NCI-H82 (cell line): ENCODE results near the gene SEZ6.

Source experiments
- DNase-seq: peaks from one replicate; lab custom pipeline; 2025; lab: John Stamatoyannopoulos, UW

SEZ6 gene

GRCh38 chr17:29005936-29006511 is at the start of gene SEZ6:
TSS of gene SEZ6 (minus strand) at chr17:29006033. CDS start at chr17:29005869, 164 bp downstream.
- peak; percentile 92 for DNase-seq

GRCh38 chr17:29054835-29055234 is 49.0 kb upstream of the SEZ6 start:
- DNase-seq: no peak

- DNase-seq: no peak
Measured at GRCh38 chr17:29051731-29052130, 45.9 kb upstream of the SEZ6 start.

DNA sequence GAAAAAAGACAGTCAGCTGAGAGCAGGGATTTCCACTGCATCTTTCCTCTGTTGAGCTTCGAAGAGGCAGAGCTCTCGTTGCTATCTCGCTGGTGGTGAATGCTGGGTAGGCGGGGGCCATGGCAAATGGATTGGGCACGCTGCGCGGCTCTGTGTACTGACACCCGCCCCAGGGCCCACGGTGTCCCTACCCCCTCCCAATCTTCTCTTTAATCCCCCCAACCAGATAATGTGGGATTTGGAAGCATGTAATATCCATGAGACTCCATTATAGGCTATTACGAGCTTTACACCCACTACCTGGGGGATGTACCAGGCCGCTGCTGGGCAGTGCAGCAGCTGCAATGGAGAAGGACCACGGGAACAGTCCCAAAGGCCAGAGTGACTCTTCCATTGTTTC is 45.4 kb upstream of the SEZ6 start:
- DNase-seq: peak; percentile 98

DNA sequence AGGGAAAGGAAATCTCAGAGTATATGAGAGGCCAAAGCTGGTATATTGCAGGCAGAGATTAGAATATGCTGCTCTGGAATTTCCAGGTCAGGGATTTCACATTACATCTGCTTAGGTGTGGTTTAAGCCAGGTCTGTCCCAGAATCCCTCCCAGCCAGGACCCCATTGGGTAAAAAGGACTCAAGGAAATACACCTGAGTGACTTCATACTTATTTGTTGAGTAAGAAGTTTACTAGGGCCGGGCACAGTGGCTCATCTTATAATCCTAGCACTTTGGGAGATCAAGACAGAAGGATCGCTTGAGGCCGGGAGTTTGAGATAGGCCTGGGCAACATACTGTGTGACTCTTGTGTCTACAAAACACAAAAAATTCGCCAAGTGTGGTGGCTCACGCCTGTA is 44.3 kb upstream of the SEZ6 start:
- DNase-seq: peak; percentile 65

DNA sequence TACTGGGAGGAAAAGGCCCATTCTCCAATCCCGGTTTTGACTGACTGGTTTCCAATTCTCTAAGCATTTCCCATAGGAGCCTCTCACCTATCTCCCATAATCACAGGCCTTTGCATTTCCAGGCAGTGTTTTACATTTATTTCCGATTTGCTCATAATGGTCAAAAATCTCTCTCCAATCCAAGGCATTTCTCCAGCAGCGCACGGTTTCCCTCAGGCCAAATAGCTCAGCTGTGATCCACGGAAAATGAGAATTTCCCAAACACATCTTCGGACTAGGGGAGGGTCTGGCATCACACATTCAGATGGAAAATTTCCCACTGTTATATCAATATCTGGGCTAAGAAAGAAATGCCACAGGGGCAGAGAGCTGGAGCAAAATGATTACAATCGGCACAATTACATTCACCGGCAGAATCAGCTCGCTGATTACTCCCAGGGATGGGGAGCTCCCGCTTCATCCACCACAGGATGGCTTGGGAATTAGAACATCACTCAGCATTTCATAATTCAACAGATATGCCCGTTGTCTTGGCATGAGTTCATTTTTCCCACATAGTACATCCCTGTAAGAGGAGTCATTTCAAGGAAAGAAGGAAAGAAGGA is 43.8 kb upstream of the SEZ6 start:
- DNase-seq: no peak

DNA sequence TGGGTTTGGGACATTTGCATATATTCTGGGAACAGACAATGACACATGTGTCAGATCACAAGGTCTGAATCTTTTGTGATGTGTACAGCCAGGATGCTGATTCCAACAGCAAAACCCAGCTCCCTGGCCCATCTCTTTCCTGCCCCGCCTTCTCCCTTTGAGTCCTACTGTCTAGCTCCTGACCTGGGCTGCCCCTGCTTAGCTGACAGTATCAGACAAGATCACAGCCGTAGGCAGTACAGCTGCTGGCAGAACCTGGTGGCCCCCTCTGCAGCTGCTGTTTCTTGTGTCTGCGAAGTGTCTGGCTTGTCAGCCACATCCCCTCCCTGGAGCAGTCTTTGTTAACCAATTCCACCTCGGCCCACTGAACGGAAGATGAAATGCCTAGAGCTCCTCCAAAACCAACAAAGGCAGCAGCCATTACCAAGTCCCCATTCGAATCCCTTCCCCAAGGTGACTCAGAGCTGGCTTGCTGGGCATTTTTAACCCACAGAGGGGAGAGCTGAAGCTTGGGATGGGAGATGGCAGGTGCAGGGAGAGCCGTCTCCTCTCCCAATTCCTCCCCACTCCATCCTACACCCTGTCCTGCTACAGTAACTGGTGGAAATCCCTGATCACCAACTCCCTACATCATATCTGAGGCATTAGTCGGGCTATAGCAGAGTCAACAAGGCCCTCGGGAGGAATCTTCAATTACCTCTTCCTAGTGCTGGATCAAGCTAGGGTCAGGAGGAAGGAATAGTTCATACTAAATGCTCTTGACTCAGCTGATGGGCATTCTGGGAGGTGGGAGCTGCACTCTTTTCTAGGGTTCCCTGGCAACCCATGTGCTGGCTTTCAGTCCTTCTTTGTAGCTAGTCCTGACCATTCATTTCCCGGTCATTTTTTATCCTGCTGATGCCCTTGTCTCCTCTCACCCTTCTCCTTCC is 42.9 kb upstream of the SEZ6 start:
- DNase-seq: peak; percentile 99

GRCh38 chr17:29046473-29046839 is 40.6 kb upstream of the SEZ6 start:
- peak; percentile 52 for DNase-seq

GRCh38 chr17:29045734-29046472 is 40.1 kb upstream of the SEZ6 start:
- DNase-seq: no peak

DNA sequence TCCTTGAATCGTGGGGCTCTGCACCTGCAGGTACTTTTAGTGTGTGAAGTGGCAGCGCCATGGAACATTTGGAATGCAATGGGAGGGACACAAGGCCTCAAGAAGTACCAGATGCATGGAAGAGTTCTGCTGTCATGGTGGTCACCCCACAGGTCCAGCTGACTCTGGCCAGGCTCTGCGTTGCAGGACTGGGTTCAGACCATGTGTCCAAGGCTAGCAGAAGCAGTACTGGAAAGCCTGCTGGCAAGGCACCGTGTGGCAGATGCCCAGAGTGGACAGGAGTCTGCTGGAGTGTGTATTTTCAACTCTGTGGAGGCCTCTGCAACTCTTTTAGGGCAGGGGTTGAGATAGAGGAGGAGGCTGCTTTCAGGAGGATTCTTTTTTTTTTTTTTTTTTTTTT is 39.2 kb upstream of the SEZ6 start:
- DNase-seq: no peak

- DNase-seq: no peak
Measured at GRCh38 chr17:29043539-29044145, 37.8 kb upstream of the SEZ6 start.

- DNase-seq: peak; percentile 96
Measured at GRCh38 chr17:29042679-29043538, 37.1 kb upstream of the SEZ6 start, which contains the start of gene PIPOX. TSS of gene PIPOX (plus strand) at chr17:29043141. CDS start at chr17:29043226, 85 bp downstream.

- DNase-seq: no peak
Measured at GRCh38 chr17:29042026-29042678, 36.3 kb upstream of the SEZ6 start.

GRCh38 chr17:29041571-29041970 is 35.7 kb upstream of the SEZ6 start:
- no peak for DNase-seq

- DNase-seq: no peak
Measured at GRCh38 chr17:29041091-29041490, 35.3 kb upstream of the SEZ6 start.

DNA sequence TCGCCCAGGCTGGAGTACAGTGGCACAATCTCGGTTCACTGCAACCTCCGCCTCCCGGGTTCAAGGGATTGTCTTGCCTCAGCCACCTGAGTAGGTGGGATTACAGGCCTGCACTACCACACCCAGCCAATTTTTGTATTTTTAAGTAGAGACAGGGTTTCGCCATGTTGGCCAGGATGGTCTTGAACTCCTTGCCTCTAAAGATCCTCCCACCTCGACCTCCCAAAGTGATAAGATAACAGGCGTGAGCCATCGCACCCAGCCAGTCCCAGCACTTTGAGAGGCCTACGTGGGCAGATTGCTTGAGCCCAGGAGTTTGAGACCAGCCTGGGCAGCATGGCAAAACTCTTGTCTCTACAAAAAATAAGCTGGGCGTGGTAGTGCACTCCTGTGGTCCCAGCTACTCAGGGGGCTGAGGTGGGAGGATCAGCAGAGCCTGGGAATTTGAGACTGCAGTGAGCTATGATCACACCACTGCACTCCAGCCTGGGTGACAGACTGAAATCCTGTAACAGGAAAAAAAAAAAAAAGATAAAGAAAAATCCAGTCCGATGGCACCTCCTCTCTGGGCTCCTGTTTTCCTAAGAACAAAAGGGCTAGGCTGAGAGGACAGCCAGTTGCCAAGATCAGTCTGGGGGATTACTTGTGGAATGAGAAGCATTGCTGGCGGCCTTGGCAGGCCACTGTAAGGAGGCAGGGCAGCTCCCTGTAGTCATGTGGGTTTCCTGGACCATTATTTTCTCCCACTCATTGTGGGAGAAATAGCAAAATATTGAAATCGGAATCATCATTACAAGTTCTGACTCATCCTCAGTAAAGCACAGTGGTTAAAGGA is 34.1 kb upstream of the SEZ6 start:
- peak; percentile 74 for DNase-seq

DNA sequence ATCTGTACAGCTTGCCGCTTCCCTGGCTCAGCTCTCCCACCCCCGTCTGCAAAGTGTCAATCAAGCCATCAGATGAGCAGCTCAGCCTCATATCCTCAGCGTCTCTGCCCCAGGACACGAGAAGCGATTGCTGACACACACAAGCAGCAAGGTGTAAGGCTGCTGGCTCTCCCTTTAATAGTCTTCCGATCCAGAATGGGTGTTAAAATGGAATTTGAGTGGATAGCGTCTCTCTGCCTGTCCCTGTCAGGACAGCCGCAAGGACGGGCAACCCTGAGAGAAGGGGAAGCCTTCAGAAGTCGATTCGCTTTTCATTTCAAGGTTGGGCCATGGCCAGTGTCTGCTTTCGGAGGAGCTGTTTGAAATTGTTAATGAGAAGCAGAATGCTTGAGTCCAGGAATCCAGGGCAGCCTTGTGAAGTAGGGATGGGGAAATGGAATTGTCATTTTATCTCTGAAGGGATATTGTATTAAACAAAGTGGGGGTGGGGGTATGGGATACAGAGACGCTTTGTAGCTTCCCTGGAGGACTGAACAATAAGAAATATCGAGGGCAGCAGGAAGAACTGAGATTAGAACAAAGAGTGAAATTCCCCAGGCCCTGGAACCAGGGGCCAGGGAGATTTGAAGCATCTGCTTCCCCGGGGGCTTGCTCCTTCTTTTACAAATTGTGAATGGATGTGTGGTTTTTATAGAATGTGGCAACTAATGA is 32.4 kb upstream of the SEZ6 start:
- peak; percentile 32 for DNase-seq

GRCh38 chr17:29037739-29038084 is 31.9 kb upstream of the SEZ6 start:
- no peak for DNase-seq

DNA sequence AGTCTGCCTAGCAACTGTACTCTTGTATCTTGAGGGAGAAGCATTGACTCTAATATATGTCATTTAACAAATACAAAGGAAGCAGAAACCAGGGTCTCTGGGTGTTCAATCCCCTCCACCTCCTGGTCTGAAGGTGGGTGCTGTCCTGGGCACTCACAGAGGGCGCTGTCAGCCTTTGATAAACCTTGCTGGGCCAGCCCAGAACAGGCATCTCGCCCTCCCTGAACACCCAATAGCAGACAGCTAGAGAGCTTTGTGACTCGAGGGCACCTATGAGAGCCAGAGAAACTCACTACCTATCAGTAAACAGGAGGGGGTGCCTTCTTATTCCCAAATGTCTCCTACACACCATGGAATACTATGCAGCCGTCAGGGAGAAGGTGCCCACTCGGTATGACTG is 30.8 kb upstream of the SEZ6 start:
- DNase-seq: peak; percentile 50
